Adrenal gland (tissue), 12 donors: ENCODE results near the gene TFB1M. TPM values are rescaled to one million over a fixed set of nuclear protein-coding genes. Genes with fewer than 3 reads are reported as not detected.
"Not testable (repeated sequence)": the region's sequence is repeated elsewhere in the genome, so short reads cannot be mapped to it uniquely, and the experiment has no call there.

Experiments
- DNase-seq, 7 donors: peaks; one replicate each; pipeline ENCODE4 v3.0.0-alpha.2; 2019 to 2020
- H3K27ac ChIP-seq, 5 donors: fragments of 200-600 bp; sonication (generic) in 4 of 5; 1 replicate in 3 of 5; 2 replicates in 2 of 5; pipeline versions ENCODE4 v1.5.1 to v1.8.0; 2016 to 2020; ENCODE audit warnings: mild to moderate bottlenecking in 1 of 5
- H3K27me3 ChIP-seq: fragments of 200-600 bp; 2 replicates; pipeline ENCODE4 v1.8.0; 2021
- H3K36me3 ChIP-seq, 2 donors: fragments of 200-600 bp; replicated peaks in 1 of 2; 1 replicate in 1 of 2; 2 replicates in 1 of 2; pipeline versions ENCODE4 v1.5.1 to v1.8.0; 2018 to 2022
- H3K4me1 ChIP-seq, 2 donors: fragments of 200-600 bp; replicated peaks in 1 of 2; 1 replicate in 1 of 2; 2 replicates in 1 of 2; pipeline versions ENCODE4 v1.5.1 to v1.8.0; 2018 to 2021
- H3K4me3 ChIP-seq, 4 donors: fragments of 200-600 bp; sonication (generic) in 3 of 4; one replicate each; pipeline ENCODE4 v1.5.1; 2016 to 2018
- H3K9me3 ChIP-seq, 3 donors: fragments of 200-600 bp; sonication (generic) in 1 of 3; replicated peaks in 1 of 3; 1 replicate in 2 of 3; 2 replicates in 1 of 3; pipeline versions ENCODE4 v1.5.1 to v1.8.0; 2016 to 2021
- POLR2A ChIP-seq, 2 donors: fragments of 450-650 bp; IDR thresholded peaks; one replicate each; pipeline ENCODE4 v1.6.1; 2017; ENCODE audit warnings: antibody characterized with exemption in 2 of 2, mild to moderate bottlenecking in 2 of 2, moderate library complexity in 1 of 2
- WGBS, 4 donors: extraction: QIAGEN DNeasy Blood & Tissue Kit in 2 of 4; methylation state at CpG; one replicate each; pipeline versions ENCODE4 v1.1.5 to v1.1.7; 2013 to 2017; 5-methylcytosine and 5-hydroxymethylcytosine counted together
- intact Hi-C, 2 donors: fragments of 100-400 bp; cut with DNase I; formaldehyde crosslinking; loops; one replicate each; pipeline versions ENCODE4 v1.14.1 to v1.15.0; 2022 to 2023
- polyA plus RNA-seq, 3 donors: library from polyadenylated mRNA; stranded (reverse); fragments of 200-250 nt in 2 of 3; fragments of 350-450 nt in 1 of 3; fragmentation: Illumina TruSeq in 1 of 3; extraction: RNeasy Lipid Tissue Mini Kit (QIAGEN cat#74804) in 1 of 3; gene quantifications; one replicate each; pipeline ENCODE4 v1.2.3, GENCODE V29; 2013 to 2014
- total RNA-seq, 9 donors: library from RNA; depleted of rRNA in 4 of 9; stranded (reverse); fragments of >200 nt in 4 of 9; fragments of 120-200 nt in 1 of 9; fragmentation: NEBNext Ultra II Directional in 1 of 9; extraction: Animal tissue kit (Norgen Biotek cat#: 25700) in 1 of 9; gene quantifications; one replicate each; pipeline versions ENCODE4 v1.1.0 to v1.2.4, GENCODE V29; 2013 to 2023
- TF ChIP-seq, protein P1 (sequence below), 6 experiments: fragments of 450-650 bp in 4 of 6; fragments of 200-600 bp in 2 of 6; sonication (generic) in 1 of 6; IDR thresholded peaks; 1 replicate in 5 of 6; 2 replicates in 1 of 6; pipeline versions ENCODE4 v1.5.1 to v1.8.0; 2016 to 2021; ENCODE audit warnings: antibody characterized with exemption in 6 of 6, mild to moderate bottlenecking in 2 of 6, moderate library complexity in 1 of 6
- donor health status: healthy with polysubstance abuse.
- donor health status: Bipolar disorder and iron deficiency.
- donor health status: DM: yes; HTN: yes; CAD: no.
- donor health status: DM: no; HTN: no; CAD: no.
- donor health status: DM: no; HTN: no; CAD: no.
- donor health status: DM: yes; HTN: yes; CAD: no.

Gene TFB1M
- total and polyA plus RNA-seq, 12 donors: 17.1 to 74.8 (median 49.8) TPM

GRCh38 chr6:155219299-155219698 lies 95.0 kb downstream of the TFB1M start:
- no peak overlapping the region for H3K4me3 ChIP-seq

DNA sequence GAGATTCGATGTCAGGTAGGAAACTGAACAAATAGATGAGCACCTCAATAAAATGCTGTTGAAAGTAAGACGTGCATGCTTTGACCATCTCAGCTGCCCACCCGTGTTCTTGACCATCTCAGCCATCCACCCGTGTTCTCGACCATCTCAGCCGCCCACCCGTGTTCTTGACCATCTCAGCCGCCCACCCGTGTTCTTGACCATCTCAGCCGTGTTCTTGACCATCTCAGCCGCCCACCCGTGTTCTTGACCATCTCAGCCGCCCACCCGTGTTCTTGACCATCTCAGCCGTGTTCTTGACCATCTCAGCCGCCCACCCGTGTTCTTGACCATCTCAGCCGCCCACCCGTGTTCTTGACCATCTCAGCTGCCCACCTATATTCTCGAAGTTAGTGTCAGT lies 95.6 kb downstream of the TFB1M start:
- H3K36me3 ChIP-seq, H3K9me3 ChIP-seq, intact Hi-C loops, H3K4me1 ChIP-seq, H3K27ac ChIP-seq, DNase-seq, H3K27me3 ChIP-seq, H3K4me3 ChIP-seq: not testable (repeated sequence)
- WGBS, 4 donors: 91 to 92% (median 91%) methylated on average over 16 to 20 of the region's 20 CpGs

More at GRCh38 chr6:155219299-155219698, 95.0 kb downstream of the TFB1M start:
- intact Hi-C loops: no loop called here
- DNase-seq: no peak
- no peak for TF ChIP-seq POLR2A (IDR thresholded peaks at IDR 0.05)
- TF ChIP-seq, protein P1, sequence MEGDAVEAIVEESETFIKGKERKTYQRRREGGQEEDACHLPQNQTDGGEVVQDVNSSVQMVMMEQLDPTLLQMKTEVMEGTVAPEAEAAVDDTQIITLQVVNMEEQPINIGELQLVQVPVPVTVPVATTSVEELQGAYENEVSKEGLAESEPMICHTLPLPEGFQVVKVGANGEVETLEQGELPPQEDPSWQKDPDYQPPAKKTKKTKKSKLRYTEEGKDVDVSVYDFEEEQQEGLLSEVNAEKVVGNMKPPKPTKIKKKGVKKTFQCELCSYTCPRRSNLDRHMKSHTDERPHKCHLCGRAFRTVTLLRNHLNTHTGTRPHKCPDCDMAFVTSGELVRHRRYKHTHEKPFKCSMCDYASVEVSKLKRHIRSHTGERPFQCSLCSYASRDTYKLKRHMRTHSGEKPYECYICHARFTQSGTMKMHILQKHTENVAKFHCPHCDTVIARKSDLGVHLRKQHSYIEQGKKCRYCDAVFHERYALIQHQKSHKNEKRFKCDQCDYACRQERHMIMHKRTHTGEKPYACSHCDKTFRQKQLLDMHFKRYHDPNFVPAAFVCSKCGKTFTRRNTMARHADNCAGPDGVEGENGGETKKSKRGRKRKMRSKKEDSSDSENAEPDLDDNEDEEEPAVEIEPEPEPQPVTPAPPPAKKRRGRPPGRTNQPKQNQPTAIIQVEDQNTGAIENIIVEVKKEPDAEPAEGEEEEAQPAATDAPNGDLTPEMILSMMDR (IDR thresholded peaks at IDR 0.05): no peak
- H3K9me3 ChIP-seq: no peaks in the 10 kb centered on the region
- no peak overlapping the region for H3K27ac ChIP-seq
- no peaks in the 10 kb centered on the region for H3K4me1 ChIP-seq
- no peaks in the 10 kb centered on the region for H3K36me3 ChIP-seq
- 93 to 99% (median 97%) methylated on average over 7 of the region's 7 CpGs for WGBS, 4 donors
- no peaks in the 10 kb centered on the region for H3K27me3 ChIP-seq

GRCh38 chr6:155216312-155217046 lies 97.8 kb downstream of the TFB1M start:
- no peaks in the 10 kb centered on the region for H3K36me3 ChIP-seq
- WGBS, 4 donors: 72 to 78% (median 75%) methylated on average over 7 to 11 of the region's 11 CpGs
- TF ChIP-seq, protein P1 (IDR thresholded peaks at IDR 0.05): no peak
- no peak for TF ChIP-seq POLR2A (IDR thresholded peaks at IDR 0.05)
- H3K4me3 ChIP-seq: no peak overlapping the region
- H3K27me3 ChIP-seq: no peaks in the 10 kb centered on the region
- DNase-seq: no peak
- no peaks in the 10 kb centered on the region for H3K4me1 ChIP-seq
- intact Hi-C loops: no loop called here
- no peak overlapping the region for H3K27ac ChIP-seq
- no peaks in the 10 kb centered on the region for H3K9me3 ChIP-seq

DNA sequence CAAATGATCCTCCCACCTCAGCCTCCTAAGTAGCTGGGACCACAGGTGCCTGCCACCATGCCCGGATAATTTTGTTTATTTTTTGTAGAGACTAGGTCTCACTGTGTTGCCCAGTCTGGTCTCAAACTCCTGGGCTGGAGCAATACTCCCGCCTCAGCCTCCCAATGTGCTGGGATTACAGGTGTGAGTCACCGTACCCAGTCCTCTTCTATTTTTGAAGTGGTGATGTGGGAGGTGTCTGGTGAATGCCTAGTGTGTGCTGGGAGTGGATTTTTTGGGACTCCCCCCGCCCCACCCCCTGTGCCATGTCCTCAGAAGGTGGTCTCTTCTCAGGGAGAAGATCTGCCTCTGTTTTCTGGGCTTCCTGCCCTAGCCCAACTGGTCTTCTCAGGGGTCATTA lies 98.4 kb downstream of the TFB1M start:
- intact Hi-C loops: no loop called here
- Histone ChIP-seq H3K27ac (no peak overlapping the region), H3K9me3 (no peaks in the 10 kb centered on the region)

More for the DNA sequence above, 98.4 kb downstream of the TFB1M start:
- no peak for DNase-seq
- Histone ChIP-seq H3K4me1 (no peaks in the 10 kb centered on the region), H3K36me3 (no peaks in the 10 kb centered on the region), H3K4me3 (no peak overlapping the region), H3K27me3 (no peaks in the 10 kb centered on the region)
- 87 to 92% (median 88%) methylated on average over 4 of the region's 4 CpGs for WGBS, 4 donors
- TF ChIP-seq, protein P1 (IDR thresholded peaks at IDR 0.05): no peak
- no peak for TF ChIP-seq POLR2A (IDR thresholded peaks at IDR 0.05)
